ENCODE measurements around the gene L3MBTL4.
"Not testable (repeated sequence)": the region's sequence is repeated elsewhere in the genome, so short reads cannot be mapped to it uniquely, and the experiment has no call there.

L3MBTL4 gene

DNA sequence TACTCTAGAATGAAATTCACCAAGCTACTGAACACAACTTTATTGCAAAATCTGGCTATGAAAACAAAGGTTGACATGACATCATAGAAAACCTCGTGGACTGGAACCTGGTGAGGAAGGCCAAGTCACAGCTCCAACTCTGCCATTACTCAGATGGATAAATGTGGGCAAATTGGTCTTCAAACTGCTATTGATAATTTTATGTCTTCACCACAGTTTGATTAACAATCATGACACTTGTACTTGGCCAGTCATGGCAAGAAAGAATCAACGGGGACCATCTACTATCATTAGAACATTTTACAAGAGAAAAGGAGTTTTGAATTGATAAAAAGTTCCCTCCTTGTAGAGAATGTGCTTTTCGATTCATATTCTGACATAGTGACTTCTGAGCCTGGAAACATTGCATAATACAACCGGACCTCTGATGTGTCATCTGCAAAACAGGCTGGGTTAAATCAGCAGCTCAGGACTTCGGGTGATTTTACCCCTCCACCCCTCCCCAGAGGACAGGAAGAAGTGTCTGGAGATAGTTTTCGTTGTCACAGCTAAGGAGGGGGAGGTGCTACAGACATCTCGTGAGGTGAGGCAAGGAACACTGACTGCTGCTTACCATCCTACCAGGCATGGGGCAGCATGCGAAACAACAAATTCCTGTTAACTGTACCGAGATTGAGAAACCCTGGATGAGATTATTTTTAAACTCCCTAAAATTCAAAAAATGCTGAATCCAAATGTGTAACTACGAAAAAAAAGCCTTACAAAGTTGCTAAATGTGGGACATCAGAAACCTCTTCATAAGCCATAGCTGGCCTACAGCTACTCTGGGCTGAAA lies 8.4 kb downstream of the L3MBTL4 start:
- DNase-seq = no peak

DNA sequence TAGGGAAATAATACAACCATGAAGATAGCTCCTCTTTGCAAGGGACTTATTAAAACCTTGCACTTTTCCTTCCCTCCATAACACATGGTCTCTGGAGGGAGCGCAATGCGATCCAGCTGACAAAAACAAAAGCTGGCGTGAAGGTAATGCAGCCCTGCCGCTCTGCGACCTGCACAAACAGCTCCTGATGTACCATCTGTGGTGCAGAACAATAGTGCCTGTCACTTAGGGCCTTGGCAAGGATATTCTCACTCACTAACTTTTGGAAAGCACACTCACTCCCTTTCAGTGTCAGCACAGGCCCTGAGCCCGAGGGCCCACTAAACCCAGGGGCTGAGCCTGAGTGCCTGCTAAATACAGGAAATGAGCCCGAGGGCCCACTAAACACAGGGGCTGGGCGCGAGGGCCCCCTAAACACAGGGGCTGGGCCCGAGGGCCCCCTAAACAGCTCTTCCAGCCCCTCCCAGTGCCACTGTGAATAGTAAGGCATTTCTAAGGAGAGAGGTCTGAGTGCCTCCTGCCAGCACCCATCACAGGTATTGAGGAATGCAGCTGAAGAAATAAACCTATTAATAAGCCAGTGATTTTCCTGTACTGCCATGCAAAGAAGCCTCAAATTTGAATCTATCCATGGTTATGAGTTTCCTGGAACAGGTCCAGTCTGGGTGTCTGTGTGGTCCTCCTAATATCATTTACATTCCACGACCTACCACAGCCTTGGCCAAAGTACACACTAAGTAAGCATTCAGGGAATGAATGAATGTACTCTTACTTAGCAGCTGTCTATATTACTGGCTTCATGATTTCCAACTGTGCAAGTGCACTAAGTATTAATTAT lies 9.3 kb downstream of the L3MBTL4 start:
- no peak for DNase-seq

DNA sequence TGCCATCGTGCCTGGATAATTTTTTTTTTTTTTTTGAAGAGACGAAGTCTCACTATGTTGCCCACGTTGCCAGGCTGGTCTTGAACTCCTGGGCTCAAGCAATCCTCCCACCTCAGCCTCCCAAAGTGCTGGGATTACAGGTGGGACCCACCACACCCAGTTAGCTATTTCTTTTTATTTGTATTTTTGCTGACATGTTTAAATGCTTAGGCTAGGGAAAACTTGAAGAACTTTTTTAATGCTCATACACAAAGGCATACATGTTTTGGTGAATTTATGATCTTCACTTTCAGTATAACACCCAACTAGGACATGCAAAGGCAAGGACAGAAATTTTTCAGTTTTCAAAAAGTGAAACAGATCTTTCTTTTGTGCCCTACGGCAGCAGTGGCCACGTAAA lies 9.9 kb downstream of the L3MBTL4 start:
- DNase-seq = no peak

DNA sequence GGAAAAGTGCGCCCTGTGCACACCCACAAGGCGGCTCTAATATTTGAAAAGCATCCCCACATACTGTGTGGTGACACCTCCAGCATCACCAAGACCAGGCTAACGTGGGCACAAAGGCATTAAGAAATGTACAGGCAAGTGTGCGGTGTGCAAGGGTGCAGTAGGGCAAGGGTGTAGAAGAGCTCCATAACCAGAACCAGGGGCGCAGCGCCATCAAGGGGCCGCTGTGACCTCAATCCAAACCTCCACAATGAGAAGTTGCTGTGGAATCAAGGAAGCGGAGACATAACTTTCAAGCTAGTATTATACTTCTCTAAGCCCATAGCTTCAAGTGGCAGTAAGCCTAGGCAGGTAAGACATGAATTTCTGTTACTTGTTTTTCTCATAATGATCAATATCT lies 13.0 kb downstream of the L3MBTL4 start:
- DNase-seq = no peak

DNA sequence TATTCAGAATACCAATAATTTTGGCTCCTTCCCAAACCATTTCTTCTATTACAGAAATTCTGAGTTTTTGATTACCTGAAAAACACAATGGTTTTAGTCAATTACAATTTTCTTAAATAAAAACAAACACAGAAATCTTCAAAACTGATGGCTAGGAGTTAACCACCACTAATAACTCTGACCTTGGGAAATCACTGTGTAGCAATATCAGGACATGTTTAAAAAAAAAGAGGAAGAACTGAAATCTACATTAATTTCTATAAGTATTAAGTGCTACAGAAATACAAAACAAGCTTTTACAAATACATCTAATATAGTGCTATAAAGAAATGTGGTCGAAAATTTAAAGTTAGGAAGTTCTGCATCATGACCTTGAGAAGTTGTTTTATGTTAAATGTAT lies 14.9 kb downstream of the L3MBTL4 start:
- DNase-seq = no peak

DNA sequence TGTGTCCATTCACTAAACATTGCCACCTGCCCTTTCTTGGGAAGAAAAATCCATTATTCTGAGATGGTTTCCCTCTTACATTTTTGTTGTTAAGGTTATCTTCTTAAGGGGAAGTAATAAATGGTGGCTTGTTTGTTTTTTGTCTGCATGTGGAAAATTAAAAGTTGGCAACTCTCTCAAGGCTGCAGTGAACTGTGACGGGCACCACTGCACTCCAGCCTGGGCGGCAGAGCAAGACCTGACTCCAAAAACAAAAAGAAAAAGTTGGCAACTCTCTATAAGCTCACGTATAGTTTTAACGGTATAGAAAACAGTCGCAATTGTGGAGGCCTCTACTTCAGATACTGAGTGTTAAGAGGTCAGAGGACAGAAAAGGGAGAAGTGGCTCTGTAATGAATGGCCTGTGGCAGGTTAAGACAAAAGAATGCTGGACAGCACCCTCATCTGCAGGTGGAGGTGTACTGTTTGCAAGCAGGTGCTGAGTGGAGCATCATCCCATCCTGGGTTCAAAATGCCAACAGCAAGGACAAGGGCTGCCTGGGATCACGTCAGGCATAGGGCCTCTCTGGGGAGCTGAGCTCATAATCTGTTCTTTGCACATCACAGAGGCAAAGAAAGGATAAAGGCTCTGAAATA lies 16.7 kb downstream of the L3MBTL4 start:
- no peak for DNase-seq

DNA sequence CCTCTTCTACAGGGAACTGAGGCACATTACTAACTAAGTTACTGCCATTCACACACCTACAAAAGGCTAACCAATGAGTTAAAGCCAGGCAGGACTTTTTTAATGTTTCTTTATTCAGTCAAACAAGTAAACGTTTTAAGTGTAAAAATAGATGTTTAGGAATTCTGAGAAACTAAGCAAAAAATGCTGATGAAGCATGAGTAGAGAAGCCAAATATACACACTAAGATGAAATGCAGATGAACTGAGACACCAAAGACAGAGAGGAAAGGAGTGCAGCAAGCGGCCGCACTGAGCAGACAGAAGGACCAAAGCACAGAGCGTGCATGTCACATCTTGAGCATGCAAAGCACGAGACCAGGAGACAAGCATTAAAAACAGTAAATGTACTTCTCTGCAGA lies 17.9 kb downstream of the L3MBTL4 start:
- DNase-seq = no peak

DNA sequence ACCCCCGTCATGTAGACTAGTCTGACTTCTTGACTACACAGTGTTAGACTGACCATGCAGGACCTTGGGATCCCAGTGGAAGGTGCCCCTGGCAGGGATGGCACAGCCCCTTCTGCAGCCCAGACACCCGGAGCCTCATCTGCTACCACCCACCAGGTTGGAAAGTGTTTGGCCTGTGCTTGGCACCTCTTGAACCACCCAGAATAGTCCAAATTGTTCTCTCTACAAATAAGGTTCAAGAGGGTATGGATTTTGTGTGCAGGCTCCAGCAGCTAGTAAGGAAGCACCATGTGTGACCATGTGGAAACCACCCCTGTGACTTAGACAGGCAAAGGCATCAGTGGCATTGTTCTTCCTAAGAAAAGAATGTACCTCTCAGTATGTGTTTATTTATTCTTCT lies 18.4 kb downstream of the L3MBTL4 start:
- DNase-seq = no peak

DNA sequence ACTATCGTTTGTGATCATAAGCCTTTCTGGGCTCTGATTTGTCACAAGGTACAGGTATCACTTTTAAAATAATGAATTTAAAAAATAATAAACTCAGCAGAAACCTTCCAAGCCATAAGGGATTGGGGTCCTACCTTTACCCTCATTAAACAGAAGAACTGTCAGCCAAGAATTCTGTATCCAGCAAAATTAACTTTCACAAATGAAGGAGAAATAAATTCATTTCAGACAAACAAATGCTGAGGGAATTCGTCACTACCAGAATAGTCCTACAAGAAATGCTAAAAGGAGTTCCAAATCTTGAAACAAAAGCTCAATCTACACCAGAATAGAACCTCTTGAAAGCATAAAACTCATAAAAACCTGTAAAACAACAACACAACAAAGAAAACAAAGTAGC lies 25.7 kb downstream of the L3MBTL4 start:
- DNase-seq = no peak

DNA sequence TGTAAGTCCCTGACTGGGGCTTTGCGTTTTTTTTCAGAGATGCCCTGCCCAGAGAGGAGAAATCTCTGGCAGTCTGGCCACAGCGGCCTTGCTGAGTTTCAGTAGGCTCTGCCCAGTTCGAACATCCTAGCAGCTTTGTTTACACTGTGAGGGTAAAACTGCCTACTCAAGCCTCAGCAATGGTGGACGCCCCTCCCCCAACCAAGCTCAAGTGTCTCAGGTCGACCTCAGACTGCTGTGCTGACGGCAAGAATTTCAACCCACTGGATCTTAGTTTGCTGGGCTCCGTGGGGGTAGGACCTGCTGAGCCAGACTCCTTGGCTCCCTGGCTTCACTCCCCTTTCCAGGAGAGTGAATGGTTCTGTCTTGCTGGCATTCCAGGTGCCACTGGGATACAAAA lies 31.7 kb downstream of the L3MBTL4 start:
- DNase-seq = no peak

DNA sequence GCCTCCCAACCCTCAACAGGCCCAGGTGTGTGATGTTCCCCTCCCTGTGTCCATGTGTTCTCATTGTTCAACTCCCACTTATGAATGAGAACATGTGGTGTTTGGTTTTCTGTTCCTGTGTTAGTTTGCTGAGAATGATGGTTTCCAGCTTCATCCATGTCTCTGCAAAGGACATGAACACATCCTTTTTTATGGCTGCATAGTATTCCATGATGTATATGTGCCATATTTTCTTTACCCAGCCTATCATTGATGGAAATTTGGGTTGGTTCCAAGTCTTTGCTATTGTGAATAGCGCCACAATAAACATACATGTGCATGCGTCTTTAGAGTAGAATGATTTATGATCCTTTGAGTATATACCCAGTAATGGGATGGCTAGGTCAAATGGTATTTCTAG lies 37.2 kb downstream of the L3MBTL4 start:
- not testable (repeated sequence) for DNase-seq

DNA sequence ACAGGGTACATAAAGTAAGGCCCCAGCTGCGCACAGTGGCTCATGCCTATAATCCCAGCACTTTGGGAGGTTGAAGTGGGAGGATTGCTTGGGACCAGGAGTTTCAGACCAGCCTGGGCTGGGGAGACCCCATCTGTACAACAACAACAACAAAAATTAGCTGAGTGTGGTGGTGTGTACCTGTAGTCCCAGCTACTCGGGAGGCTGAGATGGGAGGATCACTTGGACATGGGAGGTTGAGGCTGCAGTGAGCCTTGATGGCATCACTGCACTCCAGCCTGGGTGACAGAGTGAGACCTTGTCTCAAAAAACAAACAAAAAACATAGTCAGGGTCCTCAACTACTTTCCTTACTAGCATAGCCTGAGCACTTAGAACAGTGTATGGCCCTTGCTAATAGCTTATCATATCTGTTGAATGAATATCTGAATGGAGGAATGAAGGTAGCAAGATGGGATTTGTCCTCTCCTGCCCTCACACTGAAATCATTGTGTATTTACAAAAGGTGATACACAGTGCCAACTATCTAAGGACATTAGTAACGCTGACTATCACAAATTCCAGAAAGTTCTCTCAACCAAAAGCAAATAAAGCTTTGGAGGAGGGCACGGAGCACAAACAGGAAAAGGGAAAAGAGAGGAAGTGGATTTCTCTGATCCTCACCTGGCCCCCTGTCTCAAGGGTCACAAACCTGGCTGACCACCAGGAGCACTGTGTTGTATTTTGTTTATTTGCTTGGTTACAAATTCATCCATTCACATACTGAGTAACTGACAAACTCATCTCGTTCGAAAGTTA lies 38.1 kb downstream of the L3MBTL4 start:
- DNase-seq = no peak

DNA sequence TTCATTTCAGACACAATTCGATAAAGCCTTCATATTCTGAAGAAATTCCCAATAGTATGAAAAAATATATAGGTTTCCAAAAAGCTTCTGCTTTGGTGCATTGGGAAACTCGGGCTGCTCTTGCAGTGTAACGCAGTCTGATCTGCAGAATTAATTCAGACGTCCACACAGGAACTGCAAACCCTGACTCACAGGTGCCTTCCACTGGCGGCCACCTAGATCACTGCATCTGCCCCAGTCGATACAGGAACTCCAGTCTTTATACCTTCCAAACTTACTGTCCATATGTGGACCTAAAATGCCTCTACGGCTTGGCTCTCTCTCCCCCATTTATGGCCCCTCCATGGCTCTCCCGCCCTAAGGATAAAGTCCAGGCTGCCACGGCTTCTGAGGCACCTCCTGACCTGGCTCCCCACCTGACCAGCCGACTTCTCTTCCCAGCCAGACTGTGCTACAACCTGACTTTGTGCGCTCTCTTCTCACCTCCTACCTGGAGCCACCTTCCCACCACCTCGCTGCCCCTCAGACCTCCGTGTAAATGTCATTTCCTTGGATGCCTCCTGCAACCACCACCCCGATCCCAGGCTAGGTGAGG lies 39.7 kb downstream of the L3MBTL4 start:
- no peak for DNase-seq

DNA sequence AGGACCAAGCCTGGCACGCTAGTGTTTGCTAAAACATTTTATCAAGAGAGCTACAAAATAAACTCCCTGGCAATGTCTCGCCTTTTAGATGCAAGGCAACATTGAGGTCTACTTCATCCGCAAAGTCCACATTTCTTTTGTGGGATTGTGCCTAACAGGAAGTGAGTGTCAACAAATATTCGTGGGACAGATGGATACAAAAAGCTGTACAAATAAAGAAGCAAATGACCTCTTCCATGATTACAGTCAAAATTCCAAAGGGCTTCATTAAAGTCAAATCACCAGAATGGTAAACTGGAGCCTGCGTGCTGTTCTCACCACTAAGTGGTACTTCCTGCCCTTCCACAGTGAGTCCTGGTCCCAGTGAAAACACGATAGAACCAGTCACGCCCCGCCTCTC lies 40.4 kb downstream of the L3MBTL4 start:
- DNase-seq = no peak

DNA sequence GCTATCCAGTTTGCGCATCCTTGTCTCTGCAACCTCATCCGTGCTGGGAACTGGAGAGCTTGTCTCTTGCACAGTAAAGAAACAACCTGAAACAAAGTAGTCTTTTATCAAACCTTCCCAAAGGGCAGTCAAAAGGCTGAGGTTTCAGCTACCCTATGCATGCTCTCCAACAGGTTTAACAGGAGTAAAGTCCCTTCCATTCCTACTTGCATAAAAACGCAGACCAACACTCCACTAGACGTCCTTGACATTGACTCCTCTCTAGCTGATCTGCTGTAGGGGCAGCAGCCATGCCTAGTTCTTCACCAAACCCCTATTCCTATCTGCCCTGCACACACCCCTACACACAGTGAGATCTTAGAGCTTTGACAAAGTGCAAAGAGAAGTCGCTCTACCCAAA lies 41.5 kb downstream of the L3MBTL4 start:
- DNase-seq = no peak

DNA sequence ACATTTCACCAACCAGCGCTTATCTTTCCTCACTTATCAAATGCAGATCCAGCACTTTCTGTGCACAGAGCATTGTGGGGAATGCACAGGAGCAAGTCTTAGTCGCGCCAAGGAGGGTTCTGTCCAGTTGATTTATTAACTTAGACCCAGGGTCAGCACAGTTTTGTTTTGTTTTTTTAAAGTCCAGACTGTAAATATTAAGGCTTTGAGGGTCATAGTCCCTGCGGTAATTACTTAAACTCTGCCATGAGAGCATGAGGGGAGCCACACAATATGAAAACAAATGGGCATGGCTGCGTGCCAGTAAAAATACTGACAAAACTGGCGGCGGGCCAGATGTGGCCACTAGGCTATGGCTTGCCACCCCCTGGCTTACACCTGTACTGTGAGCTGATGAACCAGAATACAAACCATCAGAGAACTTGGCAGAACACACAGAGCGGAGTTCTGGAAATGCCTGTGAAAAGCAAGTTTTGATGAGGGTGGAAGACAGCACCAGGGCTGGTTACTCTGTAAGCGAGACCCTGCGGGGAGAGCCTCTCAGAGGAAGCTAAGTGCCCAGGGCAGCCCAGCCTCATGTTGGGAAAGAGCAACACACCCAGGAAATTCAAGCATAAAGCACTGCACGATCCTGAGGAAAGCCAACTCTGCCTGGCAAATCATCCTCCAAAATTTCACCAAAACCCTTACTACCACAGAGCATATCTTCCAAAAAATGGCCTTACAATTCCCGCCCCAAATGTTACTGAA lies 43.6 kb downstream of the L3MBTL4 start:
- no peak for DNase-seq

DNA sequence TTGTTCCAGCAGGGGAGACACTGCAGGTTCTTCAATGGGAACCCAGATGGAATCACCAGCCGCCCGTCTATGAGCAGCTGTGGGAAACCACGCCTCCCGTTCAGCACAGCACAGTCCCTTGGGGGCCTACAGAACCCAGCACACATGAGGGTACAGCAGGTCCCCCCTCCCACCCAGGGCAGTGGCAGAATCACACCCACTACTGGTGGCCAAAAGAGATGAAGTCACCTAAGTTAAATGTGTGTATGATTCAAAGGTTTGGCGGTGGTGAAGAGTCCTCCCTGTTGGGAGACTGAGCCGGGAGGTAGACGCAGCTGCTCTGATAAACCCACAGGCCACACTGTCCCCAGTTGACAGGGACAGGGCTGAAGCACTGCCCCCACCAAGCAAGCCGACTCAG lies 44.3 kb downstream of the L3MBTL4 start:
- DNase-seq = no peak

DNA sequence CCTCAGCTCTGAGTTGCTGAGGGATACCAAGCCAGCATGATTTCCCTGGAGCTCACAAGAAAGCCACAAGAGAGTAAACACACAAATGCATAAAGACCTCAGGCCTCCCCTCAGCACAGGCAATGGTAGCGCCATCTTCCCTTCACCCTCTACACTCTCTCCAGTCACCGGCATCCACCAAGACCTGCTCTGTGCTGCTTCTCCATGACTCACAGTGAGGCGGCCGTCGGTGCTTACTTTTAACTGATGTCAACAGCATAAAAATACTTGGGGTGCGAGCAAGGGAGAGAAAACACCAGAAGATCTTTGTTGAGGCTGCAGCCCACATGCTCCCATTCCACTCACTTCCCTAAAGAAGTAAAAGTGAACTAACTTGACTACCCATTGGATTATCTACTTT lies 46.7 kb downstream of the L3MBTL4 start:
- no peak for DNase-seq

DNA sequence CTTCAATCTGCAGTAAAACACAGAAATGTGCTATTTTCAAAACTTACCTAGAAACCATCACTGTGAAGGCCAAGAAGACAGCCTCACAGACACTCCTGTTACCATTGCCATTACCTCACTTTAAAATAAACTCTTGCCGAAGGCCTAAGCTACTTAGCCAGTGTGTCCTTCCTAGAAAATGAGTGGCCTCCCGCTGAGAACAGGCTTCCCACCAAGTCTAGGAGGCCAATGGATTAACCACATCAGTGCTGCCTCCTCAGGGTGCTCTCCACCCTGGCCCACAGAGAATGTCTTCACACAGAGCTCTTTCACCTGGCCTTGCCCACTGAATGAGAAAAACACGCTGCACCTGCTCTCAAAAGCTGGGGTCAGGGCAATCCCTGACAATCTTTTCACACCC lies 47.5 kb downstream of the L3MBTL4 start:
- DNase-seq = no peak

DNA sequence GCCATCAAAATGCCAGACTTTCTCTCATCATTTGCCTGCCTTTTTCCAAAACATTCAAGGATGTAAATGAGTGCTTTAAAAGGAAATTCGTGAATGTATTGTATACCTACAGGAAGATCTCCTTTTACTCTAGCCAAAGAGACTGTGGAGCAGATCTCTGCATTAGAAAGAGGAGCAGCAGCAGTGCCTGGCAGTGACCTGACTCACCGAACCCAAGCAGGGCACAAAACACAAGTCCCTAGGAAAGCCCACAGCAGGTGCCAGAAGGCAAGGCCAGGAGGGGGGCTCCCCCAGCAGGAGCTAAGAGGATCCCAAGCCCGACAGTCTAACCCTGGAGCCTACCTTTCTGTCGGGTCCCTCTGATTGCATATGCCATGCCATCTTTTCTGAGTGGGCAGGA lies 47.9 kb downstream of the L3MBTL4 start:
- DNase-seq = no peak

DNA sequence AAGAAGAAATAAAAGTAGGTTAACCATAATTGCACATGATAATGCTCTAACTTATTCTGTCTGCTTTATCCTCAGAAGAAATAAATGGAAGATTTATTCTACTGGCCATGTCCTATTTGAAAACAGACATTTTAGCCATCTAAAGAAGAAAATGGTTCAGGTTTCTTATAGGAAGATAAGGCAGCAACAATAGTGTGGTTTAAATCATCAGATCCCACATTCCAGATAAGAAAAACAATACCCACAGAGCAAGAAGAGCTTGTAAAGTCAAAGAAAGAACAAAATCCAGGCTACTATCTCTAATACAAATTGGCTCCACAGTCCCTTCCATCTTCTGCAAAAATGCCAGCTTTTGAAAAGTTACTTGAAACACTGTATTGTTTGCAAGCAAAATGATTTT lies 49.3 kb downstream of the L3MBTL4 start:
- DNase-seq = no peak

DNA sequence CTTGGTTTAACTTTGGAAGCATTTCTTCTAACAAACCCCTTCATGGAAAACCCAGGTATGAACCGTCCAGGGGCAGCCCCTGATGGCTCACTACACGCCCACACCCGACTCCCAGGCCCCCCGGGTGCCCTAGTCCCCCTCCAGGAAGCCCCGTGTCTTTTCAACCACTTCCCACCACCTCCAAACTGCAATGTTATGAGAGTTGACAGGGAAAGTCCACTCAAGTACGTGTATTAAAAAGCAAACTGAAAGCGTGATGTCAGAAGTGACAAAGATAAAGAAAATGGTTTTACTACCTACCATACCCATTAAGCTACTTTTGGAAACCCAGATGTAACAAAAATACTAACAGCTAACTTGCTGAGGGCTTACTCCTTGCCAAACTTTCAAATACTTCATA lies 51.5 kb downstream of the L3MBTL4 start:
- DNase-seq = no peak

All from CD4-positive, alpha-beta T cell treated with Interleukin-1 beta for 1 hour (primary cell).